ENCODE results near the gene PKHD1.

The PKHD1 gene

GRCh38 chr6:51893366-51893765 is 194.0 kb downstream of the PKHD1 start:
- no peaks in the 10 kb centered on the region for H3K4me1 ChIP-seq (ENCODE audit: insufficient read depth, poor library complexity, severe bottlenecking)
- TF ChIP-seq CTCF (IDR thresholded peaks at IDR 0.05; ENCODE audit: poor library complexity, severe bottlenecking), result no peak
- H3K4me3 ChIP-seq (ENCODE audit: severe bottlenecking), result no peak overlapping the region
- H3K27ac ChIP-seq (ENCODE audit: poor library complexity, severe bottlenecking), result no peak overlapping the region
- H3K36me3 ChIP-seq (ENCODE audit: low read depth), result no peaks in the 10 kb centered on the region
- peaks cover 2% of the 10 kb centered on the region for H3K9me3 ChIP-seq (ENCODE audit: severe bottlenecking)
- H3K27me3 ChIP-seq (ENCODE audit: insufficient read depth, poor library complexity, severe bottlenecking), result no peaks in the 10 kb centered on the region
- ATAC-seq (ENCODE audit: low read depth) (no peak), DNase-seq (ENCODE audit: low spot score) (no peak)

DNA sequence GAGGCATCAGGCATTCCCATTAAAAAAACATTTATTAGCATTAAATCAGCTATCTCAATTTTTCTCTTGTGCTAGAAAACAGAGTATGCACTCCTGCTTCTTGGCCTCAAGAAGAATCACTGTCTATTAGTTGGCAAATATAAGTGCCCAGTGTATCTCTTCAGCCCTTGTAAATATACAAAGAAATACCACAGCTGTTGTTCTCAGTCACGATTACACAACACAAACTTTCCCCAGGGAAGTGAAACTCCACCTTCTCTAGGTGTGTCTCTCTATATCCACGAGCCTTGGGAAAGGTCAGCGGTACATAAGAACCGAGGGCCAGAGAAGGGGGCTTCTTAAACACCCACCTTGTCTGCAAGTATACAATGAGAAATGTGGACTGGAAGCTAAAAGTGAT is 194.7 kb downstream of the PKHD1 start:
- Histone ChIP-seq H3K4me3 (ENCODE audit: severe bottlenecking) (no peak overlapping the region), H3K27me3 (ENCODE audit: insufficient read depth, poor library complexity, severe bottlenecking) (no peaks in the 10 kb centered on the region), H3K27ac (ENCODE audit: poor library complexity, severe bottlenecking) (no peak overlapping the region), H3K36me3 (ENCODE audit: low read depth) (no peaks in the 10 kb centered on the region), H3K4me1 (ENCODE audit: insufficient read depth, poor library complexity, severe bottlenecking) (no peaks in the 10 kb centered on the region), H3K9me3 (ENCODE audit: severe bottlenecking) (peaks cover 2% of the 10 kb centered on the region)
- DNase-seq (ENCODE audit: low spot score) (no peak), ATAC-seq (ENCODE audit: low read depth) (no peak)
- TF ChIP-seq CTCF (IDR thresholded peaks at IDR 0.05; ENCODE audit: poor library complexity, severe bottlenecking), result no peak

DNA sequence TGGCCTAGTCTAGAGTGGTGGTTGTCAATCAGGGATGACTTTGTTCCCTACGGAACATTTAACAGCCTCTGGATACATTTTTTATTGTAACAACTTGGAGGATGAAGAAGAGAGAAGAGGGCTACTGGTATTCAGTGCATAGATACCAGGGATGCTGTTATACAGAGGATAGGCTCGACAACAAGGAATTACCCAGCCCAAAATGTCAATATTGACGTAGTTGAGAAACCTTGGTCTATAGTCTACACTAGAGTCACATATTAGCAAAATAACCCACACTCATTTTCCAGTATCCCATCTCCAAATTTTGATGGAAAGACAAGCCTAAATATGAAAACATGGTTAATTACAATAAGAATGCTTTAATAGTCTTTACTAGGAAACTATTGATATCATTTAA is 195.1 kb downstream of the PKHD1 start:
- Histone ChIP-seq H3K36me3 (ENCODE audit: low read depth) (no peaks in the 10 kb centered on the region), H3K4me3 (ENCODE audit: severe bottlenecking) (no peak overlapping the region), H3K9me3 (ENCODE audit: severe bottlenecking) (peaks cover 2% of the 10 kb centered on the region), H3K27ac (ENCODE audit: poor library complexity, severe bottlenecking) (no peak overlapping the region), H3K27me3 (ENCODE audit: insufficient read depth, poor library complexity, severe bottlenecking) (no peaks in the 10 kb centered on the region), H3K4me1 (ENCODE audit: insufficient read depth, poor library complexity, severe bottlenecking) (no peaks in the 10 kb centered on the region)
- ATAC-seq (ENCODE audit: low read depth) (no peak), DNase-seq (ENCODE audit: low spot score) (no peak)
- no peak for TF ChIP-seq CTCF (IDR thresholded peaks at IDR 0.05; ENCODE audit: poor library complexity, severe bottlenecking)

DNA sequence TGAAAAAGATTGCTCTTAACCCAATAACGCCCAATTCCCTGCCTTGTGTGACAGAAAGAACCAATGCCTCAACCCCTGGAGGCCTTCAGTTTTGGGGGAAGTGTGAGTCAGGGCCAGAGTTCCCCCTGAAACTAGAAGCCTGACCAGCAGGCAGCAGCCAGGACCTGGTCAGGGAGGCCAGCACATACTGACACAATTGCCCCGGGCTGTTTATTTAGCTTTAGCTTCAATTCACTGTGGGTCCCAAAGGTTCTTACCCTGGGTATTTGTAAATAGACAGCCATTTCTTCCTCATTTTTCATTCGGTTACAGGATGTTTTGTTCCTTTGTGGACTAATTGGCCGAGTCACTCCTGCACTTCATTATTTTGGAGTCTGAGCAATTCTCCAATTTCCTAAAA is 195.6 kb downstream of the PKHD1 start:
- H3K27me3 ChIP-seq (ENCODE audit: insufficient read depth, poor library complexity, severe bottlenecking), result no peaks in the 10 kb centered on the region
- no peak overlapping the region for H3K27ac ChIP-seq (ENCODE audit: poor library complexity, severe bottlenecking)
- peaks cover 2% of the 10 kb centered on the region for H3K9me3 ChIP-seq (ENCODE audit: severe bottlenecking)
- H3K4me1 ChIP-seq (ENCODE audit: insufficient read depth, poor library complexity, severe bottlenecking), result no peaks in the 10 kb centered on the region
- ATAC-seq (ENCODE audit: low read depth) (no peak), DNase-seq (ENCODE audit: low spot score) (no peak)
- no peaks in the 10 kb centered on the region for H3K36me3 ChIP-seq (ENCODE audit: low read depth)
- H3K4me3 ChIP-seq (ENCODE audit: severe bottlenecking), result no peak overlapping the region
- TF ChIP-seq CTCF (IDR thresholded peaks at IDR 0.05; ENCODE audit: poor library complexity, severe bottlenecking), result no peak

- no peaks in the 10 kb centered on the region for H3K36me3 ChIP-seq (ENCODE audit: low read depth)
- no peak overlapping the region for H3K27ac ChIP-seq (ENCODE audit: poor library complexity, severe bottlenecking)
- ATAC-seq (ENCODE audit: low read depth), result no peak
- H3K4me3 ChIP-seq (ENCODE audit: severe bottlenecking), result no peak overlapping the region
- no peaks in the 10 kb centered on the region for H3K4me1 ChIP-seq (ENCODE audit: insufficient read depth, poor library complexity, severe bottlenecking)
- H3K27me3 ChIP-seq (ENCODE audit: insufficient read depth, poor library complexity, severe bottlenecking), result no peaks in the 10 kb centered on the region
- TF ChIP-seq CTCF (IDR thresholded peaks at IDR 0.05; ENCODE audit: poor library complexity, severe bottlenecking), result no peak
- no peak for DNase-seq (ENCODE audit: low spot score)
- H3K9me3 ChIP-seq (ENCODE audit: severe bottlenecking), result no peaks in the 10 kb centered on the region
These were observed 199.6 kb downstream of the PKHD1 start for GRCh38 chr6:51887859-51888258.
